Muscle of back (tissue), 11 donors: Measurements from ENCODE around the gene CCDC28B. TPM values are rescaled to one million over a fixed set of nuclear protein-coding genes. Genes with fewer than 3 reads are reported as not detected.

Source experiments
- DNase-seq, 3 donors: peaks; one replicate each; pipeline versions ENCODE4 v3.0.0 to v3.0.0-alpha.2; 2013
- polyA plus RNA-seq, 10 donors: library from polyadenylated mRNA; unstranded; fragments of 120-200 nt; gene quantifications; one replicate each; pipeline ENCODE4 v1.2.1, GENCODE V29; 2013; ENCODE audit not compliant: insufficient read length in 10 of 10

Gene CCDC28B
- polyA plus RNA-seq, 10 donors: 28.8 to 60.1 (median 46.8) TPM

- DNase-seq: no peak
These were observed 20.6 kb downstream of the CCDC28B start for GRCh38 chr1:32220746-32221580.

GRCh38 chr1:32221581-32221979 lies 21.2 kb downstream of the CCDC28B start:
- no peak for DNase-seq

- peak; percentile 92 to 97 (median 96) for DNase-seq
These were observed 21.8 kb downstream of the CCDC28B start, which contains the start of the genes EIF3I and TMEM234 for GRCh38 chr1:32221980-32222755. Gene EIF3I (plus strand): TSS chr1:32222407. CDS start chr1:32222442, 35 bp downstream. Gene TMEM234 (minus strand): TSS chr1:32222353. CDS start chr1:32222322, 31 bp downstream.

GRCh38 chr1:32223683-32224082 lies 23.3 kb downstream of the CCDC28B start:
- DNase-seq: no peak

GRCh38 chr1:32224285-32224684 lies 23.9 kb downstream of the CCDC28B start:
- DNase-seq: no peak

- no peak for DNase-seq
These were observed 28.4 kb downstream of the CCDC28B start for GRCh38 chr1:32228771-32229170.

GRCh38 chr1:32231843-32232432 lies 31.5 kb downstream of the CCDC28B start:
- no peak for DNase-seq

- DNase-seq: no peak
These were observed 32.3 kb downstream of the CCDC28B start for GRCh38 chr1:32232558-32233304.

GRCh38 chr1:32234792-32235191 lies 34.4 kb downstream of the CCDC28B start:
- DNase-seq: no peak

- no peak for DNase-seq
These were observed 38.9 kb downstream of the CCDC28B start for GRCh38 chr1:32239337-32239736.

GRCh38 chr1:32239790-32240139 lies 39.4 kb downstream of the CCDC28B start:
- no peak for DNase-seq

- peak in 2 of 3 donors; percentile 53 to 77 for DNase-seq
These were observed 40.0 kb downstream of the CCDC28B start for GRCh38 chr1:32240140-32240951.

GRCh38 chr1:32241001-32241763 lies 40.8 kb downstream of the CCDC28B start:
- peak; percentile 41 to 89 (median 74) for DNase-seq

GRCh38 chr1:32242341-32242851 lies 42.0 kb downstream of the CCDC28B start:
- DNase-seq: peak in 2 of 3 donors; percentile 67 to 84

GRCh38 chr1:32246888-32247273 lies 46.5 kb downstream of the CCDC28B start, which contains the start of gene FAM167B:
Gene FAM167B (plus strand): TSS chr1:32247222. CDS start chr1:32247422, 200 bp downstream.
- DNase-seq: peak in 2 of 3 donors; percentile 42 to 53

GRCh38 chr1:32247452-32247851 lies 47.1 kb downstream of the CCDC28B start:
- peak in 1 of 3 donors; percentile 15 for DNase-seq

- peak in 2 of 3 donors; percentile 65 to 77 for DNase-seq
These were observed 47.8 kb downstream of the CCDC28B start for GRCh38 chr1:32247983-32248889.

GRCh38 chr1:32249831-32250525 lies 49.6 kb downstream of the CCDC28B start:
- peak in 1 of 3 donors; percentile 52 for DNase-seq
